ENCODE measurements around the gene BRI3.

BRI3 gene

DNA sequence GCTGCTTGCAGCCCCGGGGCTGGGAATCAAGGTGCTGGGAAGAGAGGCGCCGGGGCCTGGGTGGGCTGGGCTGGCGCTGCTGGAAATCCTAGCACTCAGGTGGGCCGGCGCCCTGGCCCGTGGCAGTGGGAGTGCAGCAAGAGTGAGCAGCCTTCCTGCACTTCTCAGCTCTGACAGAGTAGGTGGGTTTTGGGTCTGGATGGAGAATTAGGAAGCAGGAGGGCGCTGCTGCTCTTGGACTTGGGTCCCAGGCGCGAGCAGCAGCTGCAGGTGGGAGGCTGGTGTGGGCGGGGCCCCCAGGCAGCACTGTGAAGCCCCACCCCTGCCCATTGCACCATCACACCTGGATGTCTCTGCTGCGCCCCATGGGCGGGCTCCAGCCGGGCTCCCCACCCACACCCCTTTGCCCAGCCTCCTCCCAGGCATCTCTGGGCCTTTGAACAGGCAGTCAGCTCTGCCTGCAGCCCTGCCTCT lies 6.0 kb downstream of the BRI3 start:
- DNase-seq (ENCODE audit: low read depth): no peak

DNA sequence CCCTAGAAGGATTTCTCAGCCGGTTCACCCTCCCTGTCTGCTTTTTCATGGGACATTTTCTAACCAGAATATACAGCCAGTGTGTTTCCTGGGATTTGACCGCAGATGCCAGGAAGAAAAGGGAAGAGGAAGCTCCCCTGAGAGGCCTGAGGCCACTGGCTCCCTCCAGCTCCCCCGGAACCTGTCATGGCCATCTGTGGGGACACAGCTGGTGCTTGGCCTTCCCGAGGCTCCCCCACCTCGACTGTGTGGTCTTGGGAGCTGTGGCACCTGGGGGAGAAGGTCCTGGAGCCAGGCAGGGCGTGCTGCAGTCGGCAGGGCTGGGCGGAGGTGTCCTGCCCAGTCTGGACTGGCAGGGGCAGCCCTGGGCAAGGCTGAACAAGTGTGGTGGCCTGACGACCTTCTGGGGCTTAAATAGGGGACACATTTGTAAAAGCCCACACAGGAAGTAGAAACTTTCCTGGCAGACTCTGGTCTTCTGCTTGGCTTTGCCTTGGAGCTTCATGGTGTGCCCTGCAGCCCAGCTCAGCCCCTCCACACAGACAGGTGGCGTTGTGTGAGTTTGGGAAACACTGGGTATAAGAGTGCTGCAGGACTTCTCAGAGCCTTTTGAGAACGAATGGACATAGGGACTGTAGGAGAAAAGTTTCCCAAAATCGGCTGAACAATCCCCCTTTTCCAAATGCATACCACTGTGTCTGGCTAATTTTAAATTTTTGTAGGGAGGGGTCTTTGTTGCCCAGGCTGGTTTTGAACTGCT lies 6.8 kb downstream of the BRI3 start:
- no peak for DNase-seq (ENCODE audit: low read depth)

DNA sequence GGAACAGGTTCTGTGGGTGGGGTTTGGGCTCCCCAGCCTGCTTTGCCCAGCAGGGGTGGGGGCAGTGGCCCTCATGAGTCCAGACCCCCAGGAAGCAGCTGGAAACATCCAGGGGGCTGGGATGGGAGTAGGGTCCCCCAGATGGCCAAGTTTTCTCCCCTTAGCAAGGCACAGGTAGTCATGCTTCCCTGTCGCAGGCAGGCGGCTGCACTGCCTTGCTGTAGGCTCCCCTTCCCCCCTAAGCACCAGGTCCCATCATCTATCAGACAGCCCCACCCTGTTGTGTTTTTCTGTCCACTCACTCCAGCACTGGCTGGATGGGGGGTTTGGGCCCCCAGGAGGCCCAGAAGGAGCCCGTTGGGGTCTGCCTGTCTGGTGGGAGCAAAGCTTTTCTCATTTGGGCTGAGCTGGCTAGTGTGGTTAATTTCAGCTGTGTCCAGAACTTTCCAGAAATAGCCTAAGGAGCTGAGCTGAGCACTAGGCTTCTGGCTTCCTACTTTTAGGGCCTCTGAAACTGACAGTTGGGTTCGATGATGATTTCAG lies 7.9 kb downstream of the BRI3 start:
- no peak for DNase-seq (ENCODE audit: low read depth)

DNA sequence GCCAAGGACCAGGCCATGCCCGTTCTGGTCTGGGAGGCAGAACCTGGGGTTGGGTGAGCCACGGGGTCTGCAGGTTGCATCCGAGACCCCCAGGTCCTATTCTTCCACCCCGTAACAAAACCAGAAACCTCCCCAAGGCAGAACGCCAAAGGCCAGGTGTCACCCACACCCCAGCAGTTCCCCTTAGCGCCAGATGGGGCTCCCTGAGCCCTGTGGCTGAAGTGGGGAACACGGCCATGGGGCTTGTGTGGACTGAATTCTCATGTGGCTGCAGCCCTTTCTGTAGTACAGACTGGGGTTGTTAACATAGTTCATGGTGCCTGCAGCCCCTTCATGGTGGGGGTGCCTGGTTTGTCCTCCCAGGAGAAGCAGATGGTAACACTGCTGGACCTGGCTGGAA lies 10.2 kb downstream of the BRI3 start:
- no peak for DNase-seq (ENCODE audit: low read depth)

DNA sequence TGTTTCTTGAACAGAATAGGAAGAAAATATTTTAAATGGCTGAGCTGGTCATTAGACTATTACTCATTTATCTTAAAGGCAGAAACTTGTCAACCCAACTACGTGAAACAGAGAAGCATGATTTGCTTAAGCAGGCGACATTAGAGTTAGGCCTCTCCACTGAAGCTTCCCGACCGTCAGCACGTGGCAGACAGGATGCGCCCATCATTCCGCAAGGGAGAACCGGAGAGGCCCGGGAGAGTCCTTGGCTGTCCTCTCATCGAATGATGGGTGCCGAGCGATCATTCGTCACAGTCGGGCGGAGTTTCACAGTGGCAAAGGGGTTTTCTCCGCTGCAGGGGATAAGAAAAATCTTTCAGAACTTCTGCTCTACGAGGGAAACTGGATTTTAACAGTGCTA lies 11.8 kb downstream of the BRI3 start:
- DNase-seq (ENCODE audit: low read depth): no peak

DNA sequence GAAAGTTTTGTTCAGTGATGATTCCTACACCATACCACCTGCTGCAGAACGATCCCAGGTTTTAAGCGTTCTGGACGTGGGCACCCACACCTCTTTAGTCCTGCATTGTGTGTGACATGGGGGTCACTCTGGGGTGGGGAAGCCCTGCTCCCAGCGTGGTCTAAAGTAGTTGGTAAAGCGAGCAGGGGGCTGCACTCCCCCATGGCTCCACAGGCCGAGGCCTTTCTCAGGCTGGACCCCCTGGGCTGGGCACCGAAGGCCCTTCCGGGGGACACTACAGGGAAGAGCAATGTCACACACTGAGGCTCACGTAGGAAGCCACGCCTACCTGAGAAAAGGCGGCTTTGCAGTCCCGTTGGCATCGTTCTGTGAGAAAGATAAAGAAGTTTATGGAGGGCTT lies 12.3 kb downstream of the BRI3 start:
- no peak for DNase-seq (ENCODE audit: low read depth)

DNA sequence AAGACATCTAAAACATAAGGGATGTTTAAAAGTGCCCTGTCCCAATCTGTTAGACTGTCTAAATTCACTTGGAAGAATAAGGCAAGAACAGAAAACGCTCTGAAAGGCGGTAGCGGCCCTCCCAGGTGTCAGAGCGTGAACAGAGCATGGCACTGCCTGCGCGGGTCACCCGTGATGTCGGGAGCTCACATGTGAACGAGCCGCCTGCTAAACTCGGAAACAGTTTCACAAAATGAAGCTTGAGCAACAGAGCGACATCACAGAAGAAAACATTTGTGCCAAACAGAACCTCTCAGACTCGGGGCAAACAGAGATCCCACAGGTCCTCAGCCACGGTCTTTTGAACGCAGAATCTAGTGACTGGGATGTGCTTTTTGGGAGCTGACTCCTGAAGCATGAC lies 12.8 kb downstream of the BRI3 start:
- no peak for DNase-seq (ENCODE audit: low read depth)

DNA sequence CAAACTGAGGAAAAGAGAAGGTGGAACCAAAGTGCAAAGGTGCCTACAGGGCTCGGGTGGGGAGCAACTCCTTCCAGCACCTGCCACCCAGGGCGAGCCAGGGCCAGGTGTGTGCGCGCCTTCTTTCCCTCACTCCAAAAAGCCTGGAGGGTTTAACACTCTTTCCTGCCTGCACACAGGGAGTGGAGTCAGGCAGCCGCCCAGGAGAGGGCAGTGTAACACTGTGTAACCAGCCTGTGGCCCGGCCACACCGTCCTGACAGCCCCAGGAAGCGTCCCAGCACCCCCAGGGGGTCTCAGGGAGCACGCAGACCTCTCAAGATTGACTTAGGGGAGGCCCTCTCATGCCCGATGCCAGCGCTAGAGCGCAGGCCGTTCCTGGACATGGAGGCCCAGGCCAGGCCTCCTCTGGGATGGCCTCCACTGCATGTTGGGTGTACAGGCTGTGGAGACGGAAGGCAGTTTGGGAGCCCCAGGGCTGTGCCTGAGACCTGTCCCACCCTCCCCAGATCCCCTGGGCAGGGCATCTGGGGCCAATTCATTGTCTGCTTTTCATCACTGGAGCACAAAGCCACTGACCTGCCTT lies 13.4 kb downstream of the BRI3 start:
- no peak for DNase-seq (ENCODE audit: low read depth)

DNA sequence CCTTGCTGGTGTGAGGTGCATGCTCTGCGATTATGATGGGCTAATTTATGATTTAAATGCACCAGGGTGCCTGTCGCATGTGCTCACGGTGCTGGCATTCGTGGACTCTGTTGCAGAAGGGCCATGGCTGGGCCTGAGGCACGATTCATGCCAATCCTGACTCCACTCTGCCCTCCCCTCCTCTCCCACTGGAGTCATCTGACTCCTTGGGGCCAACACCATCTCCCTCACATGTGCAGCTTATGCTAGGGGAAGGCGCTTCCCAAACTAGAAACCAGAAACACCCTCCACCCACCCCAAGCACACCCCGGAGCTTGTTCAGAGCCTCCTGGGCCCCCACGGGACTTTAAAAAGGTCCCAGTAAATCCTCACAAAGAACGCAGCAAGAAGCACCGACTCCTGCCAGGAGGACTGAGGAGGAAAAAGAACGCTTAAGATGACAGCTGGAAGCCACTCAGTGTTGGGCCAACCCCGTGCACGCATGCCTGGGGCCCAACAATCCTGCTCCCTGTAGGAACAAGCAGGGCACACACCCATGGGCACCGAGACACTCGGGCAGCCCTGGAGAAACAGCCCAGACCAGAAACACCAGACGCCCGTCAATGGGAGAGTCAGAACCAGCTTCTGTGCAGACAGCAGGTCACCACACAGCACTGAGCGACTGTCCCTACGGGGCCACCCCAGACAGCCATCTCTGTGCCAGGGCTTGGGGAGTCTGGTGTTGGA lies 14.1 kb downstream of the BRI3 start:
- no peak for DNase-seq (ENCODE audit: low read depth)

DNA sequence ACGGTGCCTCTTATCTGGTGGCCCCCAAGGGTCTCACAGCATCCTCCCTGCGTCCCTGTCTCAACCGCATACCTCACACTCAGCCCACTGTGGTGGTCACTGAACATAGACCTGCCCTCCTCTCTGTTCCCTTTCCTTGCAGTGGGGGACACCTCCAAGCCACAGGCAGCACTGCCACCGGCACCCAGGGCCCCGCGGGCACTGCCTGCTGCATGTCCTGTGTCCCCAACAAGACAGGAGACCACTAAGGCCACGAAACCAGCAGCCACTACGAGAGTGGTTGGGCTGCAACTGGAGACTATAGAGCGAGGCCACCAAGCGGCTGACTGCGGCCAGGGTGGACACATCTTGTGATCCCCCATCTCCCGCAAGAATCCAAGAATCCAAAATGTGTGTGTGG lies 15.3 kb downstream of the BRI3 start:
- DNase-seq (ENCODE audit: low read depth): no peak

DNA sequence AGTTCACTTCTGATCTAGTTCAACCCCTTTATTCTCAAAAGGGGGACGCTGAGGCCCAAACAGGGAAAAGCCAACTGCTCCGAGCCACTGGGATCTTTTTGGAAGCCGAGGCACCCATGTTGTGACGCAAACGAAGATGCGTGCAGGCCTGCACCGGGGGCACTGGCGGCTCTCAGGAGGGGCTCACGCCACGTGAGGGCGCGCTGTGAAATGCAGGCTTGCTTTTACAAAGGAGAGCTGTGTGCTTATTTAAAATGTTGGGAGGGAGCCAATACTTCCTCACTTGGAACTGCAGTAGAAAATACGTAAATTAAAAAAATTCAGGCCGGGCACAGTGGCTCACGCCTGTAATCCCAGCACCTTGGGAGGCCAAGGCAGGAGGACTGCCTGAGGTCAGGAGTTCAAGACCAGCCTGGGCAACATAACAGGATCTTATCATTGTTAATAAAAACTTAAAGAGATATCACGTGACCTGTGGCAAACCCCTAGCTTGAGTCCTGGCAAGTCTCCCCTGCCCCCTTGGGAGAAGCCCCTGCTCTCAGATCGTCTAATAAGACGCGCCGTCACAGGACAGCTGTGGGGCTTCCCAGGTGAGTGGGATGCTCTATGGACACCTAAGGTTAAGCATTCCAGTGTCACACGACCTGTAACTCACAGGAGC lies 16.3 kb downstream of the BRI3 start:
- DNase-seq (ENCODE audit: low read depth): no peak

DNA sequence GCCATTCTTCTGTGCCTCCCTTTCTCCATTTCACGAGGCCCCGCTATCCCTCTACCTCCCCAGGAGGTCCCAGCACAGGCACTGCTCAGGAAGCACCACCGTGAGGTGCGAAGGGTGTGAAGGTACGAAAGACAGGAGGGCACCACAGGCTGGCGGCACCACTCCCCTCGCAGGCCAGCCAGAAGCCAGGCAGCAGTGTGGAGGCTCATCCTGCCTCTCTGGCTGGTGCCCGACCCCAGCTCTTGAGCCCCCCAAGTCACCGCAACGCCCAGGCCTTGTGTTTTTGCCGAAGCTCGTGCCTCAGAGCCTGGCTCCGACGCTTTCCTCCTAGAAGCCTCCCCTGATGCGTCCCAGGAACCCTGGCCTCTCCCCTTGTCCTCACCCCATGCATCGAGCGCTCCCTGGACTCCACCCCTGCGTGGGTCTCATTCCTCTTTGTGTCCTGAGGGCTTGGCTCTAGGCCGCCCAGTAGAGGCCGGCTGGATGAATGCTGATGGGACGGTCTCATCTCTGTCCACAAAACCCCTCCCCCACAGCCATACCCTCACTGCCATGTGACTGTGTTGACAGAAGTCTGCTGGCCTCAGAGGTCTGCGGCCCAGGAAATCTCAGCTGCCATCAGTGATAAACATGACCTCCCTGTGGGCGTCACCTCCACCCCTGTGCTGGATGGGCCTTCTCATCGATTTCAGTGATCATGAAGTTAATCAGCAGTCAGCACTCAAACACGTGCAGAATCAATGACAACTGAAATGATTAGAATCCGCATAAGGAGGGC lies 19.3 kb downstream of the BRI3 start:
- DNase-seq (ENCODE audit: low read depth): no peak

DNA sequence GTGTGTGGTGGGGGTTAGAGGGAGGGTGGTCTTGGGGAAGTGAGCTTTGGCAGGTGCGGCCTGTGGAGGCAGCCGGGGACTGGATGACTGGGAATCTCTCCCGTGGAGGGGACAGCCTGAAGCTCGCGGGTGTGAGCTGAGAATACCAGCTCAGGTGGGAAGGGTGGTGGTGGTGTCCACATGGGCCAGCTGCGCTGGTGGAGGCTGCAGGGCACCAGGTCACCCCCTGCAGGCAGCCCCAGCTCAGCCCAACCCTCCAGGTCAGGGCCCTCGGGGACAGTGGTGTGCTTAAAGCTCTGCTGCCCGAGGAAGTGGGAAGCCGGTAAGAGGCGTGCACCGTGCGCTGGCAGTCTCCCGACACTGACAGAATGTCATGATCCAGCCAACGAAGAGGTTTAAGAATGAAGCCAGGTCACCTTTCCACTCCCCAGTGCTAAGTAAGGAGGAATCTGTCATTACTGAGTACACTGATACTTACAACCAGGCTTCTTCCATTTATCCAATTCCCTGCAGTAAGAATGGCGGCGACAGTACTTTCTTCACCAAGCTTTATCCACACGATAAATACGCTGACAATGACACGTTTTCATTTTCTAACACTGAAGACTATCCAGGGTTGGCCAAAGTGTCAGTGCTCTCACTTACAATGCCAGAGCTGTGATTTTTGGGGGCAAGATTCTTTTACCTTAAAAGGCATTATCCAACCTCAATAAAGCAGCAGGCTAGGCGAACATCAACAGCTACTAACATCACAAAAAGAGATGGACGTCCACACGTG lies 20.4 kb downstream of the BRI3 start:
- DNase-seq (ENCODE audit: low read depth): no peak

DNA sequence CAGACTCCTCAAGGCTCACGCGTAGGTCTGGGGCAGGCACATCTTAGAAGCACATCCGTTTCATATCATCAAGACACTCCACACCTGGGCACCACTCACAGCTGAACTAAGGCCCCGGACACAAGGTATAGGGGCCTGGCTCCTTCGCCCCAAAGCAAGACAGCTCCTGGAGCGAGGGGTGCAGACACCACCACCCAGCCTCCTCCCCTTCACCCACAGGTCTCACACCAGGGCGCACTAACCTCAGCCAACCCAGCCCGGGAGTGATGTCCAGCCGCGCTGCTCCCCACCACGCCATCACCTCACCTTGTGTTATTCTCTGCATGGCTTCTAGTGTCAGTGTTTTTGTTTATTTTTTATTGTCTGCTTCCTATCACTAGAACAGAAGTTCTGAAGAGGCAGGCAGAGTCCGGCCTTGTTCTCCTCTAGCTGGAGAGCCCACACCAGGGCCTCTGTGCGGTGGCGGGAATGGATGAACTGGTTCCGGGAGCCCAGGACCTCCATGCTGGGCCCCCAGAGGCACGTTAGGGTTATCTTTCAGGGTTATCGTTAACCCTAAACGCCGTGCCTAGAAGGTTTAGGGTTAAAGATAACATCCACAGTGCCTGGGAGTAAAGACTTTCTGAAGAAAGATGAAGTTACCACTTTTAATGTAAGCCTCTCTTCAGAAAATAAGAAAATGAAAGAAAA lies 21.8 kb downstream of the BRI3 start:
- no peak for DNase-seq (ENCODE audit: low read depth)

DNA sequence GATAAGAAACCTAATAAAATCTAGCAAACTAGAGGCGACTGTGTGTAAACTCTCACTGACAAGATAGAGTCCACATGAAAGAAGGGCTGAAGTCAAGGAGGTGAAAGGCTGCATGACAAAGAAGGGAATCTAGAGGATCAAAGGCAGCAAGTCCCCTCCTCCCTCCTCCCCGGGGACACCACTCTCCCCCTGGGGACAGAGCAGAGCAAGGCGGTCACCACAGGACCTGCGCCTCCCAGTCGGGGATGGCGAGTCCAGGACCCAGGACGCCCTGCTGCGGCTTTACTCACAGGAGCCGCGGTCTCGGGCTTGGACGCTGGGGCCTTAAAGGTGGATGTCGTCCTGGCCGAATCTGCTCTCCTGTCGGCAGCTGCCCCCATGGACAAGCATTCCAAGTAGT lies 22.4 kb downstream of the BRI3 start:
- DNase-seq (ENCODE audit: low read depth): no peak

DNA sequence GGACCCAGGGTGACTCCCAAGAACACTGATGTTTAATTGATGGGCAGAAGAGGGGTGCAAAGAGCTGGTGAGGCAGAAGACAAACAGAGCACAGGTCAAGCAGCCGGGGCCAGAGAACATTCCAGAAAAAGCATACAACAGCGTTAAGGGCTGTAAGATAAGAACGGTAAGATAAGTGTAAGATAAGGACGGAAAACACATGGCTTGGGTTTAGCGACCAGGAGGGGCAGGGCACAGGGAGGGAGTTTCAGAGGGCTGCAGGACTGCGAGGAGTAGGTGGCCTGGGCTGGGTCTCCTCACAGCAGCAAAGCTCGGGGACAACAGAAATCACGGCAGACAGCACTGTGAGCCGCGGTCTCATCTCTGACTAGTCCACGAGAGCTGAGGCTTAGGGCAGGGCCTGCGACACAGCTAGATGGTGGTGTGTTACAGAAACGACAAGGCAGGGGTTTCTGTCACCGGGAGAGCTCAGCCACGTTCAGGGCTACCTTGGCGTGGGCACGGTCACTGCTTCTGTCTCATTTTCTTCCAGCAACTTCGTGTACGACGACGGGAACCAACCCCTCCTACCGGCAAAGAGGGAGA lies 24.6 kb downstream of the BRI3 start:
- no peak for DNase-seq (ENCODE audit: low read depth)

DNA sequence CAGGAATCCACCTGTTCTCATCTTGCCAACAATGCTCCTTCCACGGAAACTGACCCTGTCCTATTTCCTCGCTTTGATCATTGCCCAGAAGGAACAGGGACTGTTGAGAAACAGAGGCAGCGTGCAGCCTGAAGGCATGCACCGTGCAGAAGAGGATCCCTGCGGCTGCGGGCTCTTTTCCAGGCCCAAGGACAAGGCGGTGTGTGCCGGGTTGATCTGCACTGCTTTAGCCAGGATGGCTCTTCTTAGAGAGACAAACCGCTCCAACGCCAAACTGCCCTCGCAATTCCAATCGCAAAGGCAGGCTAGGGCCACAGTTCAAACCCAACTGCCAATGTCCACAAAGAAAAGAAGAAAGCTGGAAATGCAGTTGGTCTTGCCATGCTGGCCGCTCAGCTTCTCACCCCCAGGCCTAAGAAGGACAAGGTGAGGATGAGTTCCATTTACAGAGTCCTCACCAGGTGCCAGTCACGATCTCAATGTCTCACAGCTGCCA lies 26.5 kb downstream of the BRI3 start:
- no peak for DNase-seq (ENCODE audit: low read depth)

DNA sequence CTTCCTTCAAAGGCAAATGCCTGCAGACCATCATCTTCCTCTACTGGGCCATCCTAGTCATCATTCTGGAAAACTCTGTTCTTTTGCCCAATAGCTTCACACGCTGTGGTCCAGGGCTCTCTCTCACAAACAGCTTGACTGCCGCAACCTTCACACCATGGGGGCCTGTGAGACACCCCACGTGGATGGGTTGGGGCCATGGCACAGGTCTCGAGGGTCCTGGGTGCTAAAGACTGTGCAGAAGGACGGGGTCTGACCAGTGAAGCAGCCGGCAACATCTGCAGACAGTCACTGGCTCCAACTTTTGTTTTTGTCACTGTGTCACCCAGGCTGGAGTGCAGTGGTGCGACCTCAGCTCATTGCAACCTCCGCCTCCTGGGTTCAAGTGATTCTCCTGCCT lies 28.1 kb downstream of the BRI3 start:
- no peak for DNase-seq (ENCODE audit: low read depth)

DNA sequence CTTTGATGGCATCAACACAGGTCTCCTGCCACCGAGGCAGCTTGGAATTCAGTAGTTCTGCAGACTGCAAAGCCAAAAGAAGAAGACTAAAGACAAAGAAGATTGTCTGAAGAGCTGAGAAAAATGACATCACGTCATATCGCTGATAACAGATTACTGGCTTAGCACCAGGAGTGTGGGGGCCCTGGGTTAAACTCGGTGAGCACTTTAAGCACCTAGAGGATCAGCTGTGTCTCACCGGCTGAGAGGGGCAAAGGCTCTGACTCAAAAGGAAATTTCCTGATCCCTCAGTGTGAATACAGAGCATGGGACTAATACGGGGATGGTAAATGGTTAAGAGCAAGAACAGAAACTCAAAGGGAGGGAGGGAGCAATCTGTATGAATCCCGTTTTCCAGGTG lies 30.7 kb downstream of the BRI3 start:
- DNase-seq (ENCODE audit: low read depth): no peak

DNA sequence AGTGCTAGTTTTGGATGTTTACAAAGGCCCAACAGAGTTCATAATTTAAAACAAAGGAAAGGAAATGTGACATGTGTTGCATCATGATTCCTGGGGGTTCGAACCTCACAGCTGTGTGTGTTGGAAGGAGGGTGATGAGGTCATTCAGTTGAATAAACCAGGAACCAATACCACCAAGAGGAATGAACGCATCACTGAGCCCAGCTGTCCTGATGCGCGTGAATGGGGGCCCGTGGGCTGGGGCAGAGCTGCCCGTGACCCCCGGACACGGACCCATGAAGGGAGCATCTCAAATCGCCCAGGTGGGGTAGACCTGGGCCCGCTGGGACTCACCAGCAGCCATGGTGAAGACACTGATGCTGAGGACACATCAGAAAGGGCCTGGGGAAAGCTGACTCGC lies 33.0 kb downstream of the BRI3 start:
- no peak for DNase-seq (ENCODE audit: low read depth)

All from GM04503 (cell line).